ENCODE results near the gene COL19A1. TPM values are rescaled to one million over a fixed set of nuclear protein-coding genes. Genes with fewer than 3 reads are reported as not detected.

COL19A1 gene
- total and polyA plus RNA-seq, 9 of the 15 experiments (the other 6 are each of a cell fraction or from before 2014, with no cell fraction given) = not detected

DNA sequence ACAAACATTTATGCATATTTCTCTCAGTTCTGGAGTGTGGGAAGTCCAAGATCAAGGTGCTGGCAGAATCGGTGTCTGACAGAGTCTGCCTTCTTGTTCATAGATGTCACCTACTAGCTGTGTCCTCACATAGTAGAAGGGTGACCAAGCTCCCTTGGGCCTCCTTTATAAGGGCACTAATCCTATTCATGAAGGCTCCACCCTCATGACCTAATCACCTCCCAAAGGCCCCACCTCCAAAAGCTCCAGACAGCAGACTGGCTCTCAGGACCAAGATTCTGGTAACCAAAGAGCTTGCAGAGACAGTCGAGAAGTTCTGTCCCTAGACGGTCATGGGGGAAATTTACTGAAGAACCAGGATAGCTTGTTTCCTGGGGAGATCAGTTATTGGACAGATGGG is 297.4 kb downstream of the COL19A1 start:
- H3K9me3 ChIP-seq (replicated peaks; ENCODE audit: control insufficient read depth, insufficient read depth, low read depth, low read length) = no peaks in the 10 kb centered on the region
- intact Hi-C loops (cut with micrococcal nuclease) (no loop called here), in situ Hi-C loops (cut with MboI) (no loop called here)
- H3K4me2 ChIP-seq (ENCODE audit: insufficient read depth, low read length) = peak overlapping the region; percentile 27
- no peaks in the 10 kb centered on the region for H4K20me1 ChIP-seq (replicated peaks; ENCODE audit: control insufficient read depth, insufficient read depth, low read length)
- WGBS (ENCODE audit: insufficient coverage, low coverage, missing lambda C conversion rate) = 6% methylated on average over 3 of the region's 3 CpGs
- H3K27ac ChIP-seq (ENCODE audit: extremely low read depth, low read depth, low read length) = peak overlapping the region; percentile 59
- no peak overlapping the region for H3K4me3 ChIP-seq
- H3K27me3 ChIP-seq (ENCODE audit: control insufficient read depth in 2 of 2, insufficient read depth in 2 of 2, low read length in 2 of 2) = no peaks in the 10 kb centered on the region; a peak in 2 of 5 replicates
- ChIA-PET CTCF (ENCODE audit: low intra/inter-chr PET ratio) (no interaction called here), POLR2A (interaction anchor here (0.9 kb wide), 1 partner anchor 22 kb away, joined by 3 read pairs; no protein-coding TSS in a partner anchor)
- H2AFZ ChIP-seq (ENCODE audit: low read depth, low read length) = peak overlapping the region; percentile 69
- H3K79me2 ChIP-seq (ENCODE audit: control insufficient read depth, insufficient read depth, low read length) = no peaks in the 10 kb centered on the region
- H3K9ac ChIP-seq (ENCODE audit: insufficient read depth in 1 of 2, low read depth in 2 of 2, low read length in 2 of 2) = no peak overlapping the region; a peak in 1 of 4 replicates
- H3K9me1 ChIP-seq (ENCODE audit: control insufficient read depth, insufficient read depth, low read length) = no peaks in the 10 kb centered on the region
- DNase-seq (ENCODE audit: extremely low read depth in 1 of 4, low spot score in 3 of 4) = peak in 3 of 4 experiments; percentile 15 to 70 (median 21)
- no peaks in the 10 kb centered on the region for H3K36me3 ChIP-seq (ENCODE audit: control insufficient read depth, insufficient read depth, low read length)
- H3K4me1 ChIP-seq (replicated peaks in 1 of 2; ENCODE audit: control insufficient read depth in 2 of 2, insufficient read depth in 2 of 2, low read length in 2 of 2) = peaks cover 5 to 27% of the 10 kb centered on the region in 2 experiments
- FAIRE-seq = peak; percentile 52
- TF ChIP-seq HBP1 (CRISPR knock-in tag; IDR thresholded peaks at IDR 0.05) = no peak
- TF ChIP-seq, protein P1, sequence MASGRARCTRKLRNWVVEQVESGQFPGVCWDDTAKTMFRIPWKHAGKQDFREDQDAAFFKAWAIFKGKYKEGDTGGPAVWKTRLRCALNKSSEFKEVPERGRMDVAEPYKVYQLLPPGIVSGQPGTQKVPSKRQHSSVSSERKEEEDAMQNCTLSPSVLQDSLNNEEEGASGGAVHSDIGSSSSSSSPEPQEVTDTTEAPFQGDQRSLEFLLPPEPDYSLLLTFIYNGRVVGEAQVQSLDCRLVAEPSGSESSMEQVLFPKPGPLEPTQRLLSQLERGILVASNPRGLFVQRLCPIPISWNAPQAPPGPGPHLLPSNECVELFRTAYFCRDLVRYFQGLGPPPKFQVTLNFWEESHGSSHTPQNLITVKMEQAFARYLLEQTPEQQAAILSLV (tag; IDR thresholded peaks at IDR 0.05) = no peak
- TF ChIP-seq SNRNP70 (optimal IDR thresholded peaks at IDR 0.05; ENCODE audit: low read depth, low read length) = no peak
- no peak for TF ChIP-seq HNRNPLL (IDR thresholded peaks at IDR 0.05; ENCODE audit: low read depth, low read length, poor library complexity, severe bottlenecking)
- no peak for TF ChIP-seq RB1 (IDR thresholded peaks at IDR 0.05; ENCODE audit: low read depth)
- no peak for TF ChIP-seq GTF2B (IDR thresholded peaks at IDR 0.05; ENCODE audit: extremely low read depth, insufficient read length)
- TF ChIP-seq ATF7 (IDR thresholded peaks at IDR 0.05) = peak; percentile 10; the same call in 1 of the 2 replicates
- TF ChIP-seq NR0B1 (IDR thresholded peaks at IDR 0.05; ENCODE audit: partially characterized antibody) = no peak
- no peak for TF ChIP-seq PURB (CRISPR knock-in tag; IDR thresholded peaks at IDR 0.05; ENCODE audit: low read depth)
- no peak; the same call in 1 of the 2 replicates for TF ChIP-seq JUND (IDR thresholded peaks at IDR 0.05; ENCODE audit: borderline replicate concordance, low read depth, low read length)
- 0 out of 3 replicates have a peak, but pooled peaks have one; percentile 19 for TF ChIP-seq JUND (tag; IDR thresholded peaks at IDR 0.05; ENCODE audit: borderline replicate concordance, low read depth, low read length)
- no peak for TF ChIP-seq TCF7L2 (IDR thresholded peaks at IDR 0.05; ENCODE audit: low read depth, low read length)
- peak in 1 of 2 experiments; percentile 35; a peak in 1 of 4 replicates for TF ChIP-seq SRF (CRISPR knock-in tag; IDR thresholded peaks at IDR 0.05)
- no TSS peak for BruUV-seq (replicated peaks)
- peak; percentile 85 for ATAC-seq
